Stimulated activated effector memory CD8-positive, alpha-beta T cell treated with anti-CD3 and anti-CD28 coated beads, Interleukin-12 subunit alpha, Interleukin-12 subunit beta, amount 100 ng/mL, for 72 hours (primary cell): Measurements from ENCODE around the gene STX16.
"Not testable (repeated sequence)": the region's sequence is repeated elsewhere in the genome, so short reads cannot be mapped to it uniquely, and the experiment has no call there.

Source experiments
- ATAC-seq: fragments of 150-1000 bp; cut with Tn5 transposase; 2 replicates; pipeline ENCODE4 v1.10.0; 2021
- DNase-seq, 2 donors: peaks; one replicate each; pipeline ENCODE4 v3.0.0; 2021 to 2022; ENCODE audit warnings: low spot score in 2 of 2
- H3K27ac Mint-ChIP-seq: one replicate; pipeline ENCODE4 v1.8.0; 2022; ENCODE audit warnings: mild to moderate bottlenecking, mixed read lengths
- H3K36me3 Mint-ChIP-seq: one replicate; pipeline ENCODE4 v1.8.0; 2022; ENCODE audit warnings: mild to moderate bottlenecking, mixed read lengths
- H3K4me1 Mint-ChIP-seq: one replicate; pipeline ENCODE4 v1.8.0; 2022; ENCODE audit warnings: mixed read lengths
- H3K4me3 Mint-ChIP-seq: one replicate; pipeline ENCODE4 v1.8.0; 2022; ENCODE audit warnings: mild to moderate bottlenecking, mixed read lengths
- H3K9me3 Mint-ChIP-seq: one replicate; pipeline ENCODE4 v1.8.0; 2022; ENCODE audit warnings: mixed read lengths

The STX16 gene

GRCh38 chr20:58639182-58640146 lies 11.6 kb upstream of the STX16 start:
- H3K36me3 Mint-ChIP-seq, result no peaks in the 10 kb centered on the region
- no peak for DNase-seq
- no peak overlapping the region for H3K4me3 Mint-ChIP-seq
- H3K9me3 Mint-ChIP-seq, result no peaks in the 10 kb centered on the region
- no peak for ATAC-seq
- H3K4me1 Mint-ChIP-seq, result no peaks in the 10 kb centered on the region
- H3K27ac Mint-ChIP-seq, result no peak overlapping the region

GRCh38 chr20:58640446-58640845 lies 10.6 kb upstream of the STX16 start:
- ATAC-seq, result peak; percentile 31
- H3K36me3 Mint-ChIP-seq, result no peaks in the 10 kb centered on the region
- no peak overlapping the region for H3K27ac Mint-ChIP-seq
- H3K4me1 Mint-ChIP-seq, result no peaks in the 10 kb centered on the region
- H3K9me3 Mint-ChIP-seq, result no peaks in the 10 kb centered on the region
- DNase-seq, result no peak
- no peak overlapping the region for H3K4me3 Mint-ChIP-seq

- DNase-seq (no peak), ATAC-seq (no peak)
- Mint-ChIP-seq H3K36me3 (no peaks in the 10 kb centered on the region), H3K4me1 (no peaks in the 10 kb centered on the region), H3K9me3 (no peaks in the 10 kb centered on the region), H3K4me3 (no peak overlapping the region), H3K27ac (no peak overlapping the region)
Observed at GRCh38 chr20:58642441-58642840, 8.6 kb upstream of the STX16 start.

DNA sequence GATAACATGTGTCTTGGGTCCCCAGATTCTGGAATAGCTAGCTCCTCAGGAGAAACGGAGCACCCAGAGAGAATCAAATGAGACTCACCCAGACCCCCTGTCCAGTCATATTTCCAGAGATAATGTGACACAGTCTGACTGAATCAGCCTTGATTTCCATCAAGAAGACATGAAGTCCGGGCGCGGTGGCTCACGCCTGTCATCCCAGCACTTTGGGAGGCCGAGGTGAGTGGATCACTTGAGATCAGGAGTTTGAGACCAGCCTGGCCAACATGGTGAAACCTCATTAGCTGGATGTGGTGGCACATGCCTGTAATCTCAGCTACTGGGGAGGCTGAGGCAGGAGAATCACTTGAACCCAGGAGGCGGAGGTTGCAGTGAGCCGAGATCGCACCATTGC lies 8.2 kb upstream of the STX16 start:
- not testable (repeated sequence) for H3K36me3 Mint-ChIP-seq, DNase-seq, H3K4me3 Mint-ChIP-seq, H3K27ac Mint-ChIP-seq, H3K9me3 Mint-ChIP-seq, H3K4me1 Mint-ChIP-seq, ATAC-seq

DNA sequence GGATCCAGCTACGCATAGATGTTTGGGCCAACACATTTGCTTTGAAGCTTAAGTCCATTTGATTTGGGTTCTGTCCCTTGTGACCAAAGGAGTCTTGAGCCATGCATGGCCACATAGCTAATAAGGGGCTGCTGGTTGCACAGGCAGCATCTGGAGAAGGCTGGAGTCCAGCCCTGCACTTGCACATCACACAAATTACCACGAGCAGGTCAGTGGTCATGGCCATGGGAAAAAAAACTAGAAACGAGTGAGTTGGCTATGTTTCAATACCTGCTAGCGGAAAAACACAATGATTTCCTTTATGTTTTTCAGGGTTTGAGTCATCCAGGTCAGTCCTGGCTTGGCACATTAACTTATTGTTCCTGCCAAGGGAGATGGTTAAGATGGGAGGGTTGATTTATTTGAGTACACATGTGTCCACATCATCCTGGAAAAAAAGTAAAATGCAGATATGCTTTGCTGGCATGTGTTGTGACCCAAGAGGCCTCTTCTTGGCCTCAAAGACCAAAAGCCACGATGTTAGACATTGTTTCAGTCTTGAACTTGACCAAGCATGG lies 5.6 kb upstream of the STX16 start:
- Mint-ChIP-seq H3K36me3 (peaks cover 5% of the 10 kb centered on the region), H3K4me1 (peaks cover 6% of the 10 kb centered on the region), H3K9me3 (no peaks in the 10 kb centered on the region), H3K27ac (no peak overlapping the region), H3K4me3 (no peak overlapping the region)
- no peak for ATAC-seq
- no peak for DNase-seq

- Mint-ChIP-seq H3K4me3 (no peak overlapping the region), H3K9me3 (no peaks in the 10 kb centered on the region), H3K4me1 (peaks cover 6% of the 10 kb centered on the region), H3K36me3 (peaks cover 11% of the 10 kb centered on the region), H3K27ac (no peak overlapping the region)
- ATAC-seq, result no peak
- DNase-seq, result no peak
Observed at GRCh38 chr20:58646257-58646656, 4.8 kb upstream of the STX16 start.

- Mint-ChIP-seq H3K4me1 (peaks cover 6% of the 10 kb centered on the region), H3K36me3 (peaks cover 16% of the 10 kb centered on the region), H3K27ac (no peak overlapping the region), H3K4me3 (no peak overlapping the region), H3K9me3 (no peaks in the 10 kb centered on the region)
- ATAC-seq (no peak), DNase-seq (peak in 1 of 2 donors; percentile 33)
Observed at GRCh38 chr20:58646703-58647102, 4.4 kb upstream of the STX16 start.

DNA sequence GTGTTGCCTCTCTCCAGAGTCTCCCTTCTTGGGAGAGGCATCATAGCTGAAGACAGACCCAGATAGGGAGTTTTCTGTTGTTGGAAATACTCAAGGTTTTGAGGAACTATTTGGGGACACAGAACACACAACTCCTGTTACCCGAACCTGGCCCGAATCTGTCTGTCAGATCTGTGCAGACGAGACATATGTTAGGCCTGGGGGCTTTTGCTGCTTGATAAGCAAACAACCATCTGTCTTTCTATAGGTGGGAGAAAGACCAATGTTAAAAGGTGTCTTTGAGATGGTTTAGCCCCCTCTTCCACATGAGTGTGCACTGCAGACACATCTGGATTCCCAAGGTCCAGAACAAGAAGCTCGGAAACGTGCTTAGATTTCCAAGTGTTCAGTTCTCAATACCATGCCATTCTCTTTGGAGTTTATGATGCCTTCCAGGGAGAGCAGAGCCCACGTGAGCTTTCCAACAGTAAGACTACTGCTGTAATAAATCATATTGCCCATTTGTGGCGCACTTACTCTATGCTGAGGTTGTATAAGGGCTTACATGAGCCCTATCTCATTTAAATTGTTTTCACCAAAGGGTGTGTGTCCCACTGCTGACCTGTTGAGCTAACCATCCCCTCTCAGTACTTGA lies 3.8 kb upstream of the STX16 start:
- Mint-ChIP-seq H3K9me3 (no peaks in the 10 kb centered on the region), H3K4me1 (peaks cover 6% of the 10 kb centered on the region), H3K36me3 (peaks cover 20% of the 10 kb centered on the region), H3K4me3 (no peak overlapping the region), H3K27ac (no peak overlapping the region)
- ATAC-seq (no peak), DNase-seq (no peak)

DNA sequence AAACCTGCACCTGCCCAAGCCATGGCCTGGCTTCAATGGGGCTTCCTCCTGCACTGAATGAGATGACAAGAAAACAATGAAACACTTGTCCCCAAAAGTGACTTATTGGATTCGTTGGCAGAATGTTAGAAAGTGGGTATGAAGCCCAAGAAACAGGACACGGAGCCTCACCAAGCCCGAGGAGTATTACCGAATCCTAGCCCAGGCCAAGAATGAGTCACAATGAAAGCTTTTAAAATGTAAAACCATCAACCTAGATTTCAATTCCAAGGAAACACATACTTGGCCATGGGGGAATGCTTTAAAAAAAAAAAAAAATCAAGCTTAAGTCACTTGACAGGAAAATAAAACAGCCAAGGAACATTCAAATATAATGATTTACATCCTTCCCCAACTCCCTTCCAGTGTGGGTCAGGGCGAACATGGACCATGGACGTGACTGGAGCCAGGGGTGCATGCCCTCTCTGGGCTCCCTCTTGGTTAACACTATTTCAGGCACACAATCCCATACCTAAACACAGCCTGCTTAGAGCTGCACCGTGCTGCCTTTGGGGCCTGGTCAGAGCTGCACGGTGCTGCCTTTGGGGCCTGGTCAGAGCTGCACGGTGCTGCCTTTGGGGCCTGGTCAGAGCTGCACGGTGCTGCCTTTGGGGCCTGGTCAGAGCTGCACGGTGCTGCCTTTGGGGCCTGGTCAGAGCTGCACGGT lies 3.1 kb upstream of the STX16 start:
- H3K27ac Mint-ChIP-seq, result no peak overlapping the region
- ATAC-seq (no peak), DNase-seq (peak in 1 of 2 donors; percentile 47)
- no peak overlapping the region for H3K4me3 Mint-ChIP-seq
- H3K36me3 Mint-ChIP-seq, result peaks cover 21% of the 10 kb centered on the region
- H3K4me1 Mint-ChIP-seq, result peaks cover 9% of the 10 kb centered on the region
- H3K9me3 Mint-ChIP-seq, result no peaks in the 10 kb centered on the region

GRCh38 chr20:58648502-58648825 lies 2.6 kb upstream of the STX16 start:
- Mint-ChIP-seq H3K4me1 (peaks cover 14% of the 10 kb centered on the region), H3K27ac (peak overlapping the region; percentile 88), H3K4me3 (peak overlapping the region; percentile 100), H3K36me3 (peaks cover 26% of the 10 kb centered on the region)
- not testable (repeated sequence) for ATAC-seq, H3K9me3 Mint-ChIP-seq
- peak in 1 of 2 donors; percentile 30 for DNase-seq

GRCh38 chr20:58649288-58650180 lies 1.5 kb upstream of the STX16 start:
- peaks cover 15% of the 10 kb centered on the region for H3K4me1 Mint-ChIP-seq
- DNase-seq, result peak; percentile 21 to 78
- peak overlapping the region; percentile 88 for H3K27ac Mint-ChIP-seq
- peaks cover 31% of the 10 kb centered on the region for H3K36me3 Mint-ChIP-seq
- peak overlapping the region; percentile 100 for H3K4me3 Mint-ChIP-seq
- no peak for ATAC-seq
- H3K9me3 Mint-ChIP-seq, result no peaks in the 10 kb centered on the region

DNA sequence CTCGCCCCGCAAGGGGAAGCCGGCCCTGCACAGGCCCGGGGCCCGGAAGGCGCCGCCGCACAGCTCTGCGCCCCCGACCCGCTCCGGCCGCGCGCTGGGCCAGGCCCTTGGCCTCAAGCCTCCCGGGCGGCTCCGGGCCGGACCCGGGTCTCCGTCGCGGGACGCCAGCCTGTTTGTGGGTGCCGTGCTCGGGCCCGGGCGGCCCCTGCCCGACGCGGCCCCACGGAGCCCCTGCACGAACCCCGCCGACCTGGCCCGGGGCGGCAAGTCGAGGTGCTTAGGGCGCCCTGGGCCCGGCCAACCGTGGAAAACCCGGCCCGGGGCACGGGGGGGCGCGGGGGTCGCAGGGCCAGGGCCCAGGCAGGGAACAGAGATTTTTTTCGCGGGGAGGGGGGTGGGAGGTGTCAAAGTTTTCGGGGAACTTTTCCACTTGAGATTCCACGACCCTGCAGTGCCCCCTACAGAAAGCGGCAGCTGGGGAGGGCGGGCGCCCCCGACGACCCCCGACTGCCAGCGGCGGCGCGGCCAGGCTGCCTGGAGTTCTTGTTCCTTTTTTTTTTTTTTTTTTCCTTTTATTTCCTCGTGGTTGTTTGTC lies 805 bp upstream of the STX16 start:
- Mint-ChIP-seq H3K4me3 (peak overlapping the region; percentile 100), H3K4me1 (peaks cover 15% of the 10 kb centered on the region), H3K36me3 (peaks cover 38% of the 10 kb centered on the region), H3K27ac (peak overlapping the region; percentile 100), H3K9me3 (no peaks in the 10 kb centered on the region)
- peak; percentile 6 for ATAC-seq
- DNase-seq, result peak in 1 of 2 donors; percentile 30

- DNase-seq (no peak), ATAC-seq (no peak)
- Mint-ChIP-seq H3K36me3 (peaks cover 46% of the 10 kb centered on the region), H3K4me3 (peak overlapping the region; percentile 100), H3K27ac (peak overlapping the region; percentile 100), H3K9me3 (no peaks in the 10 kb centered on the region), H3K4me1 (peaks cover 26% of the 10 kb centered on the region)
Observed at GRCh38 chr20:58651559-58651945, 469 bp downstream of the STX16 start.

DNA sequence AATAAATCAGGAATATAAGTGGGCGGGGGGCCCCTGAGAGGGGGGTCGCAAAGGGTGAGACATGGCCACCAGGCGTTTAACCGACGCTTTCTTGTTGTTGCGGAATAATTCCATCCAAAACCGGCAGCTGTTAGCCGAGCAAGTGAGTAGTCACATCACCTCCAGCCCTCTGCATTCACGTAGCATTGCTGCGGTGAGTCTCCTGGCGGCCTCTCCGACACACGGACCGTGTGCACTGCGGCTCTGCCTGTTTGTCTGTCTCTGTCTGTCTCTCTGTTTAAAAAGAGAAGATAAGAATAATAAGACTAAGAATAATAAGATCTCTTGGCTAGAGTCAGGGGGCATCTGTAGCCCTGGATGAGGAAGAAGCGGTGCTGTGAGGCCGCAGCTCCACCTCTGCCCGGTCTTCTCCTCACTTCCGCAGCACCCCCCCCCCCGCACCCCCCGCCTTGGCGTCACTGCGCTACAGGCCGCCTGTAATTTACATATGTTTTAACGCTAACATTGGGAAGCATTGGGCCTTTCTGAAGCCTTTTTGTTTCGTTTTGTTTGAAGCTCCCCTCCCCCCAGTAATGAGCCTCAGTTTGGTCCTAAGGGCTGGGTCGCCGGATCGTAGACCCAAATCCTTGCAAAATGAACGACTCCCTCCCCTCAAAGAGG lies 993 bp downstream of the STX16 start:
- DNase-seq (peak; percentile 29 to 77), ATAC-seq (peak; percentile 68)
- Mint-ChIP-seq H3K36me3 (peaks cover 51% of the 10 kb centered on the region), H3K27ac (peak overlapping the region; percentile 100), H3K9me3 (no peaks in the 10 kb centered on the region), H3K4me3 (peak overlapping the region; percentile 100), H3K4me1 (peaks cover 31% of the 10 kb centered on the region)
